Measurements from ENCODE around the gene AIP. TPM values are rescaled to one million over a fixed set of nuclear protein-coding genes. Genes with fewer than 3 reads are reported as not detected.

AIP gene
- total RNA-seq, 1 experiment from 2014 or later = 35.6 TPM

DNA sequence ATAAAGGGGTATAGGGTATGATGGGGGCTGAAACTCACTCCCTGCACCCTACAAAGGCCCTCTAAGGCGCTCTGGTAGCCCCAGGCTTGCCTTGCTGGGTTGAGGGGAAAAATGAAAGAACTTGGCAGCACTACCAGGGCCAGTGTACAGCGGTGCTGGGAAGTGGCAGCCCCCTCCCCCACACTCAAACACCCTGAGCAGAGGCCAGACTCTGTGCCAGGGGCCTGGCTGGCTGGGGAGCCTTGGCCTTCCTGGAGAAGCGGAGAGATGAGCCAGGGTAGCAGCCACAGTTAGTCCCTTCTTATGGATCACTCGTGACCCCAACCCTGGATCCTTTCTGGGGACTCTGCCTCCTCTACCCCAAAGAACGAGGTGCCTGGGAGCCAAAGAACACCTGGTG is 16.5 kb upstream of the AIP start:
- Mint-ChIP-seq H3K27me3 (ENCODE audit: low read depth) (peaks cover 5% of the 10 kb centered on the region), H3K4me1 (peaks cover 20 to 25% of the 10 kb centered on the region in 2 experiments), H3K9me3 (no peaks in the 10 kb centered on the region), H3K27ac (peak overlapping the region in 1 of 3 experiments; percentile 35; a peak in 1 of 7 replicates), H3K4me3 (peak overlapping the region; percentile 10 to 26; a peak in 3 of 5 replicates), H3K36me3 (ENCODE audit: insufficient read depth in 1 of 3, low read depth in 3 of 3) (peaks cover 0 to 4% (median 0%) of the 10 kb centered on the region in 3 experiments; a peak in 2 of 7 replicates)
- Histone ChIP-seq H2AK5ac (ENCODE audit: insufficient read length, low read length) (no peak overlapping the region), H2BK20ac (ENCODE audit: low read depth, low read length, poor library complexity, severe bottlenecking) (no peak overlapping the region), H3K79me1 (ENCODE audit: insufficient read depth, low read depth, low read length, poor library complexity, severe bottlenecking) (no peaks in the 10 kb centered on the region), H3K9me3 (ENCODE audit: control insufficient read depth, low read depth, low read length) (no peaks in the 10 kb centered on the region), H4K5ac (ENCODE audit: insufficient read length, low read depth, low read length) (no peak overlapping the region), H3K4me1 (ENCODE audit: insufficient read depth, low read length) (no peaks in the 10 kb centered on the region; the same call in 1 of the 2 replicates), H3K14ac (ENCODE audit: insufficient read depth, low read length) (no peak overlapping the region), H3K27ac (ENCODE audit: insufficient read length, low read depth, low read length) (no peak overlapping the region), H3K79me2 (ENCODE audit: insufficient read depth, low read length) (no peaks in the 10 kb centered on the region), H3K4ac (ENCODE audit: low read depth, low read length) (no peak overlapping the region), H3T11ph (ENCODE audit: low read length) (no peak overlapping the region), H2BK15ac (ENCODE audit: low read depth, low read length) (no peak overlapping the region), H4K91ac (ENCODE audit: insufficient read length, low read depth, low read length) (no peak overlapping the region), H4K8ac (replicated peaks; ENCODE audit: insufficient read length, low read depth, low read length) (no peak overlapping the region), H3K27me3 (ENCODE audit: insufficient read depth, low read length) (no peaks in the 10 kb centered on the region), H3K9ac (ENCODE audit: extremely low read depth, insufficient read length, low read length) (no peak overlapping the region), H3K56ac (ENCODE audit: insufficient read length, low read depth, low read length) (no peak overlapping the region), H3K23ac (ENCODE audit: insufficient read length, low read depth, low read length) (no peak overlapping the region), H2AFZ (ENCODE audit: low read length) (no peak overlapping the region), H3K18ac (ENCODE audit: insufficient read length, low read depth, low read length) (no peak overlapping the region), H2BK120ac (ENCODE audit: low read depth, low read length, poor library complexity, severe bottlenecking) (no peak overlapping the region), H3K4me2 (ENCODE audit: insufficient read depth, insufficient read length, low read length) (no peak overlapping the region), H2BK12ac (ENCODE audit: insufficient read length, low read depth, low read length) (no peak overlapping the region), H3K23me2 (ENCODE audit: insufficient read length, low read depth, low read length, poor library complexity, severe bottlenecking) (peaks cover 12% of the 10 kb centered on the region), H2BK5ac (ENCODE audit: insufficient read length, low read length) (no peak overlapping the region), H4K20me1 (ENCODE audit: control insufficient read depth, insufficient read depth, insufficient read length) (no peaks in the 10 kb centered on the region)
- no CpG with 5 or more reads among the region's 5 CpGs for WGBS (ENCODE audit: extremely low coverage, insufficient read length, low lambda C conversion rate)
- DNase-seq = no peak
- no peak for TF ChIP-seq CTCF (conservative IDR thresholded peaks at IDR 0.05)

Measured in H9 (cell line).